HEK293T (cell line): ENCODE data around the gene KRT38.

Experiments used
- BHLHE40 ChIP-seq: fragments of 450-650 bp; IDR thresholded peaks from 2 replicates; pipeline ENCODE4 v1.6.1; 2016; ENCODE audit warnings: mild to moderate bottlenecking, moderate library complexity, borderline replicate concordance
- CTBP1 ChIP-seq: fragments of 450-650 bp; IDR thresholded peaks from 2 replicates; pipeline ENCODE4 v1.6.1; 2016; ENCODE audit warnings: borderline replicate concordance
- FOXK2 ChIP-seq: fragments of 450-650 bp; IDR thresholded peaks from 2 replicates; pipeline ENCODE4 v1.6.1; 2016; ENCODE audit warnings: mild to moderate bottlenecking
- FOXM1 ChIP-seq: fragments of 450-650 bp; IDR thresholded peaks from 2 replicates; pipeline ENCODE4 v1.6.1; 2017; ENCODE audit warnings: mild to moderate bottlenecking, borderline replicate concordance
- HDGF ChIP-seq: fragments of 450-650 bp; IDR thresholded peaks from 2 replicates; pipeline ENCODE4 v1.6.1; 2017; ENCODE audit warnings: antibody characterized with exemption, borderline replicate concordance
- PKNOX1 ChIP-seq: fragments of 450-650 bp; IDR thresholded peaks from 2 replicates; pipeline ENCODE4 v1.6.1; 2016
- SP1 ChIP-seq: fragments of 450-650 bp; IDR thresholded peaks from 2 replicates; pipeline ENCODE4 v1.6.1; 2017
- SUZ12 ChIP-seq: fragments of 450-650 bp; IDR thresholded peaks from 2 replicates; pipeline ENCODE4 v1.6.1; 2016; ENCODE audit warnings: mild to moderate bottlenecking

- no peak for TF ChIP-seq SP1
- TF ChIP-seq FOXK2 = no peak
- no peak for TF ChIP-seq FOXM1
- no peak for TF ChIP-seq BHLHE40
- TF ChIP-seq CTBP1 = no peak
- no peak for TF ChIP-seq PKNOX1
- no peak for TF ChIP-seq SUZ12
- no peak for TF ChIP-seq HDGF
Measured at GRCh38 chr17:41417127-41417526, 23.7 kb downstream of the KRT38 start.
